ENCODE results near the gene ITM2B.

Gene ITM2B

DNA sequence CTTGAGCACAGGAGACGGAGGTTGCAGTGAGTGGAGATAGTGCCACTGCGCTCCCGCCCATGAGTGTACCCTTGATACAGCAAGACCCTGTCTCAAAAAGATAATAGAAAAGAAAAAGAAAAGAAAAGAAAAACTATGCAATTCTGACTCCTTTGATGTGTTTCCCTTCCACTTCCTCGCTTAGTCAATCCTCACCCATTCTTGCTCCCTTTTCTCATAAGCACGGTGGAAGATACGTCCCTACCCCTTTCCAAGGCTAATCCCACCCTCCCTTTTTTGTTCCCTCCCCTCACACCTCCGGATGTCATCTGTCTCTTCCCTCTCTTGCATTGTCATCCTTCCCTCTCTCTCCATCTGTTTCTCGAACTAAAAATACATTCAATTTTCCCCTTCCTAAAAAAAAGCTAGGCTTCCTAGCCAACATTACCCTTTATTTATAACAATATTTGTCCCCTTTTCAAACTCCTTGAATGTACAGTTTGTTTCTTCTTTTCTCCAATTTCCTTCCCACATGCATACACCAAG lies 40.5 kb upstream of the ITM2B start:
- Histone ChIP-seq H3K4me2 (ENCODE audit: low read depth, low read length, poor library complexity, severe bottlenecking) (no peak overlapping the region), H3K36me3 (ENCODE audit: low read length) (no peaks in the 10 kb centered on the region), H3K27ac (ENCODE audit: low read depth, low read length) (no peak overlapping the region), H3F3A (ENCODE audit: insufficient read depth) (no peaks in the 10 kb centered on the region), H3K9me2 (replicated peaks; ENCODE audit: insufficient read depth, low read length) (no peaks in the 10 kb centered on the region), H3K27me3 (ENCODE audit: low read length) (no peaks in the 10 kb centered on the region), H2AFZ (ENCODE audit: low read depth, low read length, severe bottlenecking) (no peak overlapping the region), H3K79me2 (ENCODE audit: insufficient read depth, low read length) (no peaks in the 10 kb centered on the region), H3K9me3 (ENCODE audit: insufficient read depth, low read length) (no peaks in the 10 kb centered on the region), H4K20me1 (ENCODE audit: low read depth, low read length) (no peaks in the 10 kb centered on the region), H3K4me3 (ENCODE audit: insufficient read depth, low read length, poor library complexity, severe bottlenecking) (no peak overlapping the region), H3K9ac (ENCODE audit: low read length) (no peak overlapping the region)
- TF ChIP-seq, protein P1, sequence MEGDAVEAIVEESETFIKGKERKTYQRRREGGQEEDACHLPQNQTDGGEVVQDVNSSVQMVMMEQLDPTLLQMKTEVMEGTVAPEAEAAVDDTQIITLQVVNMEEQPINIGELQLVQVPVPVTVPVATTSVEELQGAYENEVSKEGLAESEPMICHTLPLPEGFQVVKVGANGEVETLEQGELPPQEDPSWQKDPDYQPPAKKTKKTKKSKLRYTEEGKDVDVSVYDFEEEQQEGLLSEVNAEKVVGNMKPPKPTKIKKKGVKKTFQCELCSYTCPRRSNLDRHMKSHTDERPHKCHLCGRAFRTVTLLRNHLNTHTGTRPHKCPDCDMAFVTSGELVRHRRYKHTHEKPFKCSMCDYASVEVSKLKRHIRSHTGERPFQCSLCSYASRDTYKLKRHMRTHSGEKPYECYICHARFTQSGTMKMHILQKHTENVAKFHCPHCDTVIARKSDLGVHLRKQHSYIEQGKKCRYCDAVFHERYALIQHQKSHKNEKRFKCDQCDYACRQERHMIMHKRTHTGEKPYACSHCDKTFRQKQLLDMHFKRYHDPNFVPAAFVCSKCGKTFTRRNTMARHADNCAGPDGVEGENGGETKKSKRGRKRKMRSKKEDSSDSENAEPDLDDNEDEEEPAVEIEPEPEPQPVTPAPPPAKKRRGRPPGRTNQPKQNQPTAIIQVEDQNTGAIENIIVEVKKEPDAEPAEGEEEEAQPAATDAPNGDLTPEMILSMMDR (IDR thresholded peaks at IDR 0.05; ENCODE audit: insufficient read depth, low read length, poor library complexity, severe bottlenecking): no peak
- TF ChIP-seq EZH2phosphoT487 (conservative IDR thresholded peaks at IDR 0.05; ENCODE audit: low read length): no peak

DNA sequence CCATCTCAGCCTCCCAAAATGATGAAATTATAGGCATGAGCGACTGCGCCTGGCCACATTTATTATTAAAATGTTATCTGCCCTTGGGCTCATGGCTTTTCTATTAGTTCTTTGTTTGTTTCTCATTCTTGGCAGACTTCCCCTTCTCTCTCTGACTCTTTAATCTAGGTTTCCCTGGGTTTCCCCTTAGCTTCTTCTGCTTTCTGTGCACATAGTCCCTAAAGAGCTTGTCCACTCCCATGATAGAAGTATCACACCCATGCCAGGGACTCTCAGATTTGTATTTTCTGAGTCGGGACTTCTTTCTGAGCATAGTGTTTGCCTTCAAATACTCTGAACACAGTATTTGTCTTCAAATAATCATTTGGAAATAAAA lies 38.6 kb upstream of the ITM2B start:
- H4K20me1 ChIP-seq (ENCODE audit: low read depth, low read length): no peaks in the 10 kb centered on the region
- TF ChIP-seq EZH2phosphoT487 (conservative IDR thresholded peaks at IDR 0.05; ENCODE audit: low read length): no peak
- TF ChIP-seq, protein P1 (IDR thresholded peaks at IDR 0.05; ENCODE audit: insufficient read depth, low read length, poor library complexity, severe bottlenecking): no peak
- no peak overlapping the region for H3K27ac ChIP-seq (ENCODE audit: low read depth, low read length)
- H3K9me2 ChIP-seq (replicated peaks; ENCODE audit: insufficient read depth, low read length): no peaks in the 10 kb centered on the region
- H2AFZ ChIP-seq (ENCODE audit: low read depth, low read length, severe bottlenecking): no peak overlapping the region
- H3K9me3 ChIP-seq (ENCODE audit: insufficient read depth, low read length): no peaks in the 10 kb centered on the region
- H3K4me2 ChIP-seq (ENCODE audit: low read depth, low read length, poor library complexity, severe bottlenecking): no peak overlapping the region
- H3K4me3 ChIP-seq (ENCODE audit: insufficient read depth, low read length, poor library complexity, severe bottlenecking): no peak overlapping the region
- no peaks in the 10 kb centered on the region for H3K36me3 ChIP-seq (ENCODE audit: low read length)
- H3K9ac ChIP-seq (ENCODE audit: low read length): no peak overlapping the region
- H3F3A ChIP-seq (ENCODE audit: insufficient read depth): no peaks in the 10 kb centered on the region
- no peaks in the 10 kb centered on the region for H3K27me3 ChIP-seq (ENCODE audit: low read length)
- H3K79me2 ChIP-seq (ENCODE audit: insufficient read depth, low read length): no peaks in the 10 kb centered on the region

DNA sequence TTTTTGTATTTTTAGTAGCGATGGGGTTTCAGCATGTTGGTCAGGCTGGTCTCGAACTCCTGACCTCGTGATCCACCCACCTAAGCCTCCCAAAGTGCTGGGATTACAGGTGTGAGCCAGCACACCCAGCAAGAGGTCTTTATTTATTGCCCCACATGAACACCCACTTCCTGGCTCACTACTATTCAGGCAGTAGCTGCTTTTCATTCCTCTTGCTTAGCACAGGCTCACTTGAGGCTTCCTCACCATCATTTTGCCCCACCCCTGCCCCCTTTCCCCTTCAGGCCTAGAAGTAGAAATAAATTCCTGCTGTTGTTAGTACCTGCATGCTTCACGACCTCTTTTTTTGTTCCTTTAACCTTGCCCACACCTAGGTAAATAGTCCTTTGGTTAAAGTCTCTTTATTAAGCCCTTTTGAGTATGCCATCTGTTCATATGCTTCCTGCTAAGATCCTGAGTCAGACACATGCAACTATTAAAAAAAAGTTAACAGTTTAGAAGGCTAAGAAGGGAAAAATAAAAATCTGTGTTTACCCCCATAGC lies 33.5 kb upstream of the ITM2B start:
- Histone ChIP-seq H3K9me3 (ENCODE audit: insufficient read depth, low read length) (no peaks in the 10 kb centered on the region), H3K9me2 (replicated peaks; ENCODE audit: insufficient read depth, low read length) (no peaks in the 10 kb centered on the region), H3K79me2 (ENCODE audit: insufficient read depth, low read length) (no peaks in the 10 kb centered on the region), H3K4me2 (ENCODE audit: low read depth, low read length, poor library complexity, severe bottlenecking) (no peak overlapping the region), H4K20me1 (ENCODE audit: low read depth, low read length) (no peaks in the 10 kb centered on the region), H3K27me3 (ENCODE audit: low read length) (no peaks in the 10 kb centered on the region), H3K27ac (ENCODE audit: low read depth, low read length) (no peak overlapping the region), H3K9ac (ENCODE audit: low read length) (no peak overlapping the region), H3K36me3 (ENCODE audit: low read length) (no peaks in the 10 kb centered on the region), H2AFZ (ENCODE audit: low read depth, low read length, severe bottlenecking) (no peak overlapping the region), H3F3A (ENCODE audit: insufficient read depth) (no peaks in the 10 kb centered on the region), H3K4me3 (ENCODE audit: insufficient read depth, low read length, poor library complexity, severe bottlenecking) (no peak overlapping the region)
- no peak for TF ChIP-seq EZH2phosphoT487 (conservative IDR thresholded peaks at IDR 0.05; ENCODE audit: low read length)
- TF ChIP-seq, protein P1 (IDR thresholded peaks at IDR 0.05; ENCODE audit: insufficient read depth, low read length, poor library complexity, severe bottlenecking): no peak

Measured in SU-DHL-6 (cell line).